Panc1 (cell line): ENCODE results near the gene ARL14.
A peak's percentile ranks its signal among the peaks of the same experiment; 100 is the strongest.

Experiments used
- CTCF ChIP-seq: fragments of 450-650 bp; IDR thresholded peaks from 2 replicates; pipeline ENCODE4 v1.5.1; 2017; ENCODE audit warnings: mild to moderate bottlenecking
- POLR2AphosphoS5 ChIP-seq: IDR thresholded peaks from 2 replicates; pipeline ENCODE4 v1.6.1; 2012; ENCODE audit warnings: mild to moderate bottlenecking, low read depth, low read length, moderate library complexity
- REST ChIP-seq, 2 experiments: IDR thresholded peaks; 2 replicates each; pipeline ENCODE4 v1.6.1; 2011 to 2012; ENCODE audit warnings: low read depth in 2 of 2, control low read depth in 1 of 2, low read length in 1 of 2, mild to moderate bottlenecking in 1 of 2, moderate library complexity in 1 of 2; ENCODE audit not compliant: insufficient read depth in 1 of 2
- SIN3A ChIP-seq: IDR thresholded peaks from 2 replicates; pipeline ENCODE4 v1.6.1; 2012; ENCODE audit warnings: low read depth, mild to moderate bottlenecking, low read length, moderate library complexity, borderline replicate concordance; ENCODE audit not compliant: insufficient read depth

- TF ChIP-seq POLR2AphosphoS5 (no peak), CTCF (peak; percentile 60; the same call in 1 of the 2 replicates), SIN3A (no peak), REST (IDR thresholded peaks at IDR 0.05; ENCODE audit: insufficient read depth in 1 of 2, low read depth in 2 of 2, low read length in 1 of 2) (no peak)
Observed at GRCh38 chr3:160686955-160687535, 10.1 kb downstream of the ARL14 start.
